K562 (cell line): ENCODE data around the gene PTRH2. TPM values are rescaled to one million over a fixed set of nuclear protein-coding genes. Genes with fewer than 3 reads are reported as not detected.

Experiments used
- ATAC-seq: fragments of 200-7000 bp; cut with Tn5 transposase; 3 replicates; pipeline ENCODE4 v1.9.1; 2020; ENCODE audit warnings: moderate library complexity
- BruUV-seq: library from RNA; stranded (reverse); fragments of 400-500 nt; replicated peaks from 2 replicates; lab custom pipeline; 2021; lab: Mats Ljungman, UMichigan
- CTCF ChIA-PET: fragments of 300-600 bp; formaldehyde crosslinking; extraction: SDS; loops from one replicate; lab custom pipeline; 2021; ENCODE audit warnings: low intra/inter-chr PET ratio; lab: Yijun Ruan, JAX
- POLR2A ChIA-PET: fragments of 300-600, 350-650 bp; sonication (Branson Sonifier 250); formaldehyde crosslinking; extraction: SDS; loops from one replicate; lab custom pipeline; 2021; ENCODE audit warnings: antibody characterized with exemption, inconsistent platforms; lab: Yijun Ruan, JAX
- DNase-seq, 4 experiments: peaks; one replicate each; pipeline versions ENCODE4 v3.0.0 to v3.0.0-alpha.2; 2011 to 2018; ENCODE audit warnings: low spot score in 3 of 4, mixed read lengths in 3 of 4; ENCODE audit errors: extremely low read depth in 1 of 4
- FAIRE-seq: peaks from 2 replicates; lab custom pipeline; 2011; peaks lifted over from hg19 to GRCh38; lab: Jason Lieb, UNC
- H2AFZ ChIP-seq: 2 replicates; pipeline ENCODE4 v1.6.0; 2011; ENCODE audit warnings: low read depth, low read length, control low read depth, inconsistent platforms
- H3K27ac ChIP-seq: fragments of 200-600 bp; 3 replicates; pipeline ENCODE4 v1.8.0; 2011; ENCODE audit warnings: low read depth, mild to moderate bottlenecking, control low read depth, inconsistent platforms, low read length, moderate library complexity, mixed read lengths; ENCODE audit errors: extremely low read depth
- H3K27me3 ChIP-seq, 2 experiments: fragments of 300-600 bp in 1 of 2; 2 replicates in 1 of 2; 3 replicates in 1 of 2; pipeline versions ENCODE4 v1.6.0 to v1.8.0; 2011; ENCODE audit warnings: inconsistent platforms in 2 of 2, low read length in 2 of 2, mild to moderate bottlenecking in 1 of 2, mixed read lengths in 1 of 2, moderate library complexity in 1 of 2; ENCODE audit not compliant: control insufficient read depth in 2 of 2, insufficient read depth in 2 of 2
- H3K36me3 ChIP-seq: fragments of 300-600 bp; 3 replicates; pipeline ENCODE4 v1.8.0; 2011; ENCODE audit warnings: mild to moderate bottlenecking, low read length, inconsistent platforms; ENCODE audit not compliant: control insufficient read depth, insufficient read depth
- H3K4me1 ChIP-seq, 2 experiments: fragments of 200-600 bp in 1 of 2; replicated peaks in 1 of 2; 2 replicates in 1 of 2; 3 replicates in 1 of 2; pipeline versions ENCODE4 v1.5.1 to v1.8.0; 2011; ENCODE audit warnings: inconsistent platforms in 2 of 2, low read length in 2 of 2, mild to moderate bottlenecking in 1 of 2, mixed read lengths in 1 of 2, moderate library complexity in 1 of 2; ENCODE audit not compliant: control insufficient read depth in 2 of 2, insufficient read depth in 2 of 2
- H3K4me2 ChIP-seq: 2 replicates; pipeline ENCODE4 v1.6.1; 2011; ENCODE audit warnings: low read length, control low read depth, inconsistent platforms, mixed read lengths; ENCODE audit not compliant: insufficient read depth
- H3K4me3 ChIP-seq: fragments of 200-600 bp; sonication (generic), shearing (Covaris generic); 2 replicates; pipeline ENCODE4 v1.5.1; 2016; ENCODE audit warnings: control low read depth, inconsistent platforms
- H3K79me2 ChIP-seq: fragments of 200-600 bp; 3 replicates; pipeline ENCODE4 v1.8.0; 2011; ENCODE audit warnings: low read length, inconsistent platforms; ENCODE audit not compliant: control insufficient read depth, insufficient read depth
- H3K9ac ChIP-seq, 2 experiments: 2 replicates each; pipeline versions ENCODE4 v1.6.0 to v1.6.1; 2011; ENCODE audit warnings: low read depth in 2 of 2, low read length in 2 of 2, control low read depth in 1 of 2, inconsistent platforms in 1 of 2, mild to moderate bottlenecking in 1 of 2, mixed read lengths in 1 of 2; ENCODE audit not compliant: insufficient read depth in 1 of 2
- H3K9me1 ChIP-seq: one replicate; pipeline ENCODE4 v1.6.0; 2011; ENCODE audit warnings: inconsistent platforms, mild to moderate bottlenecking, low read length, moderate library complexity; ENCODE audit not compliant: control insufficient read depth, insufficient read depth
- H3K9me3 ChIP-seq: replicated peaks from 2 replicates; pipeline ENCODE4 v1.5.1; 2011; ENCODE audit warnings: low read depth, low read length, inconsistent platforms; ENCODE audit not compliant: control insufficient read depth, insufficient read depth
- H4K20me1 ChIP-seq: replicated peaks from 2 replicates; pipeline ENCODE4 v1.6.1; 2011; ENCODE audit warnings: low read length, inconsistent platforms, mixed read lengths; ENCODE audit not compliant: control insufficient read depth, insufficient read depth
- CREM ChIP-seq: IDR thresholded peaks from 2 replicates; pipeline ENCODE4 v1.6.1; 2014; ENCODE audit warnings: antibody characterized with exemption, low read depth
- ETS1 ChIP-seq: conservative IDR thresholded peaks from 2 replicates; pipeline ENCODE4 v1.6.1; 2011; ENCODE audit warnings: low read depth, mild to moderate bottlenecking, low read length; ENCODE audit not compliant: control insufficient read depth
- HBP1 ChIP-seq: fragments of 450-650 bp; formaldehyde crosslinking; IDR thresholded peaks from 2 replicates; pipeline ENCODE4 v1.4.0; 2022; ENCODE audit warnings: missing genetic modification characterization
- HOMEZ ChIP-seq: fragments of 250-450 bp; sonication (Bioruptor Pico); IDR thresholded peaks from 2 replicates; pipeline ENCODE4 v1.4.0; 2020; ENCODE audit warnings: mild to moderate bottlenecking, moderate library complexity
- MAX ChIP-seq: sonication (generic); formaldehyde crosslinking; IDR thresholded peaks from 2 replicates; pipeline ENCODE4 v1.9.0; 2022; ENCODE audit warnings: mild to moderate bottlenecking, missing genetic modification reagents
- MNT ChIP-seq, 2 experiments: fragments of 450-650 bp; conservative IDR thresholded peaks; 2 replicates each; pipeline ENCODE4 v1.6.1; 2017; ENCODE audit warnings: mild to moderate bottlenecking in 2 of 2, moderate library complexity in 2 of 2
- NFIX ChIP-seq: fragments of 250-450 bp; sonication (Bioruptor Pico); IDR thresholded peaks from 2 replicates; pipeline ENCODE4 v1.4.0; 2020; ENCODE audit warnings: low read depth, mild to moderate bottlenecking, moderate library complexity
- NR4A1 ChIP-seq, 2 experiments: fragments of 250-450 bp in 1 of 2; fragments of 450-650 bp in 1 of 2; sonication (Bioruptor Pico) in 1 of 2; IDR thresholded peaks; 2 replicates each; pipeline versions ENCODE4 v1.4.0 to v1.6.1; 2016 to 2020; ENCODE audit warnings: mild to moderate bottlenecking in 2 of 2, missing compliant biosample characterization in 1 of 2, missing genetic modification characterization in 1 of 2, moderate library complexity in 1 of 2
- POLR2B ChIP-seq: fragments of 450-650 bp; IDR thresholded peaks from 2 replicates; pipeline ENCODE4 v1.6.1; 2018; ENCODE audit warnings: low read depth; ENCODE audit not compliant: partially characterized antibody
- RAD51 ChIP-seq: fragments of 450-650 bp; IDR thresholded peaks from 2 replicates; pipeline ENCODE4 v1.7.1; 2016; ENCODE audit warnings: low read depth, mild to moderate bottlenecking, borderline replicate concordance
- RBM17 ChIP-seq: fragments of 200-400 bp; formaldehyde crosslinking; IDR thresholded peaks from 2 replicates; pipeline ENCODE4 v1.6.1; 2017; ENCODE audit warnings: low read depth, mild to moderate bottlenecking, low read length, borderline replicate concordance
- RBM22 ChIP-seq: fragments of 200-400 bp; formaldehyde crosslinking; IDR thresholded peaks from 2 replicates; pipeline ENCODE4 v1.6.1; 2018; ENCODE audit warnings: low read length, low read depth; ENCODE audit not compliant: poor library complexity, severe bottlenecking
- SRSF7 ChIP-seq: fragments of 200-400 bp; formaldehyde crosslinking; optimal IDR thresholded peaks from 2 replicates; pipeline ENCODE3; 2017; ENCODE audit warnings: mild to moderate bottlenecking, low read depth, low read length
- ZNF668 ChIP-seq: fragments of 250-450 bp; sonication (Bioruptor Pico); IDR thresholded peaks from 2 replicates; pipeline ENCODE4 v1.8.0; 2022; ENCODE audit warnings: mild to moderate bottlenecking, inconsistent platforms
- ZNF707 ChIP-seq: fragments of 250-450 bp; sonication (Bioruptor Pico); conservative IDR thresholded peaks from 2 replicates; pipeline ENCODE4 v1.8.0; 2022; ENCODE audit warnings: inconsistent platforms, mild to moderate bottlenecking, moderate library complexity
- WGBS: fragments of 100-300 bp; shearing (Covaris generic); methylation state at CpG from one replicate; pipeline ENCODE4 v1.1.6; 2016; ENCODE audit warnings: low coverage, mixed read lengths; ENCODE audit not compliant: insufficient coverage; ENCODE audit errors: missing lambda C conversion rate; 5-methylcytosine and 5-hydroxymethylcytosine counted together
- in situ Hi-C: fragments of 300-500 bp; cut with MboI; formaldehyde crosslinking; loops from 4 replicates; pipeline ENCODE4 v1.15.0; 2018; ENCODE audit warnings: inconsistent platforms, mixed read lengths
- intact Hi-C: fragments of 100-400 bp; cut with micrococcal nuclease; formaldehyde crosslinking; loops from 2 replicates; pipeline ENCODE4 v1.14.2; 2022
- polyA plus RNA-seq, 8 experiments: library from polyadenylated mRNA; depleted of rRNA in 4 of 8; stranded (reverse) in 5 of 8; unstranded in 3 of 8; fragments of >200 nt; fragmentation: Nextera tagmentation in 2 of 8; fragmentation: Illumina TruSeq in 1 of 8; extraction: Ambion mirVana in 2 of 8; extraction: Trizol in 1 of 8; gene quantifications; 2 replicates each; pipeline versions ENCODE4 v1.2.1 to v1.2.3, GENCODE V29; 2011 to 2014; ENCODE audit warnings: inconsistent platforms in 1 of 8, missing spikeins in 1 of 8
- total RNA-seq, 7 experiments: library from RNA; depleted of rRNA in 6 of 7; stranded (reverse); fragments of >200 nt in 6 of 7; fragmentation: Illumina TruSeq in 2 of 7; extraction: Trizol in 2 of 7; gene quantifications; 2 replicates each; pipeline versions ENCODE4 v1.2.1 to v1.2.3, GENCODE V29; 2011 to 2021; ENCODE audit warnings: low replicate concordance in 1 of 7

The PTRH2 gene
- total and polyA plus RNA-seq, 9 of the 15 experiments (the other 6 are each of a cell fraction or from before 2014, with no cell fraction given) = 53.1 to 210 (median 126) TPM

- Histone ChIP-seq H3K36me3 (peaks cover 31% of the 10 kb centered on the region), H3K27ac (peak overlapping the region; percentile 0; the same call in 1 of the 3 replicates), H3K27me3 (no peaks in the 10 kb centered on the region), H2AFZ (no peak overlapping the region), H3K79me2 (no peaks in the 10 kb centered on the region; the same call in 2 of the 3 replicates), H3K9me1 (no peaks in the 10 kb centered on the region), H3K9me3 (peaks cover 3% of the 10 kb centered on the region; the same call in 1 of the 2 replicates), H3K4me1 (peaks cover 0 to 5% of the 10 kb centered on the region in 2 experiments; a peak in 1 of 5 replicates), H3K4me2 (no peak overlapping the region), H3K4me3 (no peak overlapping the region), H3K9ac (no peak overlapping the region), H4K20me1 (no peaks in the 10 kb centered on the region)
- in situ Hi-C loops = loop anchor here (5.0 kb wide), 1 partner anchor 91 kb away; no protein-coding TSS in a partner anchor
- BruUV-seq = no TSS peak
- FAIRE-seq (peak; percentile 37), ATAC-seq (no peak), DNase-seq (no peak)
- intact Hi-C loops = no loop called here
- 45% methylated on average over 3 of the region's 3 CpGs for WGBS
- POLR2A ChIA-PET = no interaction called here
- CTCF ChIA-PET = interaction anchor here (1.9 kb wide), 1 partner anchor 103 kb away, joined by 4 read pairs; no protein-coding TSS in a partner anchor
- TF ChIP-seq NR4A1 (CRISPR knock-in tag; IDR thresholded peaks at IDR 0.05) = no peak
- TF ChIP-seq NR4A1 (tag; IDR thresholded peaks at IDR 0.05) = no peak
- TF ChIP-seq HBP1 (CRISPR knock-in tag) = no peak
- no peak for TF ChIP-seq ZNF707 (CRISPR knock-in tag)
- TF ChIP-seq RBM17 = no peak
- no peak for TF ChIP-seq RAD51
- no peak for TF ChIP-seq MNT (conservative IDR thresholded peaks at IDR 0.05)
- TF ChIP-seq NFIX (CRISPR knock-in tag) = no peak
- no peak for TF ChIP-seq POLR2B
- TF ChIP-seq SRSF7 = no peak
- TF ChIP-seq HOMEZ = no peak
- no peak for TF ChIP-seq RBM22
- TF ChIP-seq MAX = no peak
- no peak for TF ChIP-seq ETS1
- TF ChIP-seq ZNF668 (CRISPR knock-in tag) = no peak
- no peak for TF ChIP-seq CREM
Measured at GRCh38 chr17:59756236-59756818, 49.1 kb upstream of the PTRH2 start.
